ENCODE results near the gene MED16. TPM values are rescaled to one million over a fixed set of nuclear protein-coding genes. Genes with fewer than 3 reads are reported as not detected.
A peak's percentile ranks its signal among the peaks of the same experiment; 100 is the strongest.
"Not testable (repeated sequence)": the region's sequence is repeated elsewhere in the genome, so short reads cannot be mapped to it uniquely, and the experiment has no call there.

Gene MED16
- total and polyA plus RNA-seq, 2 donors (not counting 1 experiment from before 2014, with no cell fraction given), result 19.3 to 35.0 TPM

- Histone ChIP-seq H3K4me1 (ENCODE audit: control insufficient read depth, extremely low read depth, insufficient read depth, low read length) (no peaks in the 10 kb centered on the region), H3K27ac (ENCODE audit: insufficient read depth, low read length) (no peak within 1 kb of the TSS), H2AFZ (ENCODE audit: low read length) (no peak within 1 kb of the TSS), H3K79me2 (ENCODE audit: control insufficient read depth, insufficient read depth, low read length) (no peaks in the 10 kb centered on the region), H4K20me1 (ENCODE audit: control insufficient read depth, extremely low read depth, insufficient read depth, low read length) (no peaks in the 10 kb centered on the region), H3K9ac (ENCODE audit: insufficient read depth, low read length) (no peak within 1 kb of the TSS), H3K4me3 (replicated peaks in 1 of 4; ENCODE audit: control extremely low read depth in 1 of 4, insufficient read depth in 1 of 4, low read depth in 3 of 4, low read length in 4 of 4) (peak within 1 kb of the TSS in 1 of 4 experiments; percentile 40), H3K4me2 (ENCODE audit: extremely low read depth, insufficient read depth, low read length) (no peak within 1 kb of the TSS), H3K9me3 (ENCODE audit: control insufficient read depth, insufficient read depth, low read depth, low read length) (no peaks in the 10 kb centered on the region), H3K36me3 (ENCODE audit: control insufficient read depth, insufficient read depth, low read length) (no peaks in the 10 kb centered on the region), H3K27me3 (ENCODE audit: control insufficient read depth, insufficient read depth, low read length) (no peaks in the 10 kb centered on the region)
- no peak for DNase-seq (ENCODE audit: low read depth in 2 of 2)
- TF ChIP-seq, protein P1, sequence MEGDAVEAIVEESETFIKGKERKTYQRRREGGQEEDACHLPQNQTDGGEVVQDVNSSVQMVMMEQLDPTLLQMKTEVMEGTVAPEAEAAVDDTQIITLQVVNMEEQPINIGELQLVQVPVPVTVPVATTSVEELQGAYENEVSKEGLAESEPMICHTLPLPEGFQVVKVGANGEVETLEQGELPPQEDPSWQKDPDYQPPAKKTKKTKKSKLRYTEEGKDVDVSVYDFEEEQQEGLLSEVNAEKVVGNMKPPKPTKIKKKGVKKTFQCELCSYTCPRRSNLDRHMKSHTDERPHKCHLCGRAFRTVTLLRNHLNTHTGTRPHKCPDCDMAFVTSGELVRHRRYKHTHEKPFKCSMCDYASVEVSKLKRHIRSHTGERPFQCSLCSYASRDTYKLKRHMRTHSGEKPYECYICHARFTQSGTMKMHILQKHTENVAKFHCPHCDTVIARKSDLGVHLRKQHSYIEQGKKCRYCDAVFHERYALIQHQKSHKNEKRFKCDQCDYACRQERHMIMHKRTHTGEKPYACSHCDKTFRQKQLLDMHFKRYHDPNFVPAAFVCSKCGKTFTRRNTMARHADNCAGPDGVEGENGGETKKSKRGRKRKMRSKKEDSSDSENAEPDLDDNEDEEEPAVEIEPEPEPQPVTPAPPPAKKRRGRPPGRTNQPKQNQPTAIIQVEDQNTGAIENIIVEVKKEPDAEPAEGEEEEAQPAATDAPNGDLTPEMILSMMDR (conservative IDR thresholded peaks at IDR 0.05 in 1 of 2, IDR thresholded peaks at IDR 0.05 in 1 of 2; ENCODE audit: low read depth in 1 of 2, low read length in 2 of 2), result no peak
- TF ChIP-seq EZH2 (IDR thresholded peaks at IDR 0.05; ENCODE audit: low read length, missing control alignments), result no peak
These were observed 71.0 kb downstream of the MED16 start, which contains the start of gene PLPPR3 for GRCh38 chr19:821825-822503. Gene PLPPR3 (minus strand): TSS chr19:821955. CDS start chr19:821559, 396 bp downstream.

- no peak overlapping the region for H3K9ac ChIP-seq (ENCODE audit: insufficient read depth, low read length)
- no peak for DNase-seq (ENCODE audit: low read depth in 2 of 2)
- H3K27ac ChIP-seq (ENCODE audit: insufficient read depth, low read length), result no peak overlapping the region
- H3K27me3 ChIP-seq (ENCODE audit: control insufficient read depth, insufficient read depth, low read length), result no peaks in the 10 kb centered on the region
- H3K4me2 ChIP-seq (ENCODE audit: extremely low read depth, insufficient read depth, low read length), result no peak overlapping the region
- no peak overlapping the region for H2AFZ ChIP-seq (ENCODE audit: low read length)
- no peaks in the 10 kb centered on the region for H3K4me1 ChIP-seq (ENCODE audit: control insufficient read depth, extremely low read depth, insufficient read depth, low read length)
- TF ChIP-seq EZH2 (IDR thresholded peaks at IDR 0.05; ENCODE audit: low read length, missing control alignments), result no peak
- TF ChIP-seq, protein P1 (conservative IDR thresholded peaks at IDR 0.05 in 1 of 2, IDR thresholded peaks at IDR 0.05 in 1 of 2; ENCODE audit: low read depth in 1 of 2, low read length in 2 of 2), result no peak
- no peaks in the 10 kb centered on the region for H3K9me3 ChIP-seq (ENCODE audit: control insufficient read depth, insufficient read depth, low read depth, low read length)
- no peaks in the 10 kb centered on the region for H4K20me1 ChIP-seq (ENCODE audit: control insufficient read depth, extremely low read depth, insufficient read depth, low read length)
- peak overlapping the region in 1 of 4 experiments; percentile 40 for H3K4me3 ChIP-seq (replicated peaks in 1 of 4; ENCODE audit: control extremely low read depth in 1 of 4, insufficient read depth in 1 of 4, low read depth in 3 of 4, low read length in 4 of 4)
- no peaks in the 10 kb centered on the region for H3K79me2 ChIP-seq (ENCODE audit: control insufficient read depth, insufficient read depth, low read length)
- no peaks in the 10 kb centered on the region for H3K36me3 ChIP-seq (ENCODE audit: control insufficient read depth, insufficient read depth, low read length)
These were observed 71.7 kb downstream of the MED16 start for GRCh38 chr19:821231-821824.

DNA sequence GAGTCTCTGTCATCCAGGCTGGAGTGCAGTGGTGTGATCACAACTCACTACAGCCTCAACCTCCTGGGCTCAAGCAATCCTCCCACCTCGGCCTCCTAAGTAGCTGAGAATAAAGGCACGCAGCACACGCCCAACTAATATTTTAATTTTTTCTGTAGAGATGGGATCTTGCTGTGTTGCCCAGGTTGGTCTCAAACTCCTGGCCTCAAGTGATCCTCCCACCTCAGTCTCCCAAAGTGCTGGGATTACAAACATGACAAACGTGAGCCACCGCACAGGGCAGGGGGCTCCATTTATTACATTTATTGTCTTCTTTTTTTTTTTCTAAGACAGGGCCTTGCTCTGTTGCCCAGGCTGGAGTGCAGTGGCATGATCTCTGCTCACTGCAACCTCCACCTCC, 72.8 kb downstream of the MED16 start:
- not testable (repeated sequence) for DNase-seq (ENCODE audit: low read depth in 2 of 2); H3K4me2 ChIP-seq (ENCODE audit: extremely low read depth, insufficient read depth, low read length); H3K9ac ChIP-seq (ENCODE audit: insufficient read depth, low read length); H3K4me3 ChIP-seq (replicated peaks in 1 of 4; ENCODE audit: control extremely low read depth in 1 of 4, insufficient read depth in 1 of 4, low read depth in 3 of 4, low read length in 4 of 4); H3K9me3 ChIP-seq (ENCODE audit: control insufficient read depth, insufficient read depth, low read depth, low read length); H4K20me1 ChIP-seq (ENCODE audit: control insufficient read depth, extremely low read depth, insufficient read depth, low read length); H3K27me3 ChIP-seq (ENCODE audit: control insufficient read depth, insufficient read depth, low read length); H3K79me2 ChIP-seq (ENCODE audit: control insufficient read depth, insufficient read depth, low read length); H2AFZ ChIP-seq (ENCODE audit: low read length); H3K36me3 ChIP-seq (ENCODE audit: control insufficient read depth, insufficient read depth, low read length); H3K4me1 ChIP-seq (ENCODE audit: control insufficient read depth, extremely low read depth, insufficient read depth, low read length); H3K27ac ChIP-seq (ENCODE audit: insufficient read depth, low read length)

Other genes with a start within 250 kb of the MED16 start
- 12.1 and 18.0 TPM in 2 replicates for gene RNF126, start 230.0 kb downstream of the MED16 start, total RNA-seq
- 7.8 and 10.7 TPM in 2 replicates for gene RNF126, start 230.0 kb downstream of the MED16 start, polyA plus RNA-seq
- gene FSTL3, start 216.8 kb downstream of the MED16 start, total RNA-seq, result 26.8 and 36.5 TPM in 2 replicates
- 10.2 and 18.6 TPM in 2 replicates for gene FSTL3, start 216.8 kb downstream of the MED16 start, polyA plus RNA-seq
- gene PRSS57, start 197.7 kb downstream of the MED16 start, total RNA-seq, result not detected in 2 replicates
- gene PRSS57, start 197.7 kb downstream of the MED16 start, polyA plus RNA-seq, result not detected in 2 replicates
- 8.3 and 22.1 TPM in 2 replicates for gene PALM, start 184.3 kb downstream of the MED16 start, total RNA-seq
- 1.0 and 3.2 TPM in 2 replicates for gene PALM, start 184.3 kb downstream of the MED16 start, polyA plus RNA-seq
- under 0.01 TPM in 1 of 2 replicates, not detected in the other for gene MISP, start 142.1 kb downstream of the MED16 start, total RNA-seq
- not detected in 2 replicates for gene MISP, start 142.1 kb downstream of the MED16 start, polyA plus RNA-seq
- 67.5 and 83.1 TPM in 2 replicates for gene PTBP1, start 95.7 kb downstream of the MED16 start, total RNA-seq
- gene PTBP1, start 95.7 kb downstream of the MED16 start, polyA plus RNA-seq, result 74.6 and 142 TPM in 2 replicates
- gene PLPPR3, start 71.2 kb downstream of the MED16 start, total RNA-seq, result 1.5 and 2.5 TPM in 2 replicates
- gene PLPPR3, start 71.2 kb downstream of the MED16 start, polyA plus RNA-seq, result 0.19 and 0.30 TPM in 2 replicates
- gene AZU1, start 65.3 kb downstream of the MED16 start, total RNA-seq, result 0.17 TPM in 1 of 2 replicates, not detected in the other
- not detected in 2 replicates for gene AZU1, start 65.3 kb downstream of the MED16 start, polyA plus RNA-seq
- gene PRTN3, start 52.2 kb downstream of the MED16 start, total RNA-seq, result not detected in 2 replicates
- gene PRTN3, start 52.2 kb downstream of the MED16 start, polyA plus RNA-seq, result not detected in 2 replicates
- 0.51 and 0.66 TPM in 2 replicates for gene ELANE, start 40.9 kb downstream of the MED16 start, total RNA-seq
- gene ELANE, start 40.9 kb downstream of the MED16 start, polyA plus RNA-seq, result 0.07 and 0.48 TPM in 2 replicates
- 18.8 and 206 TPM in 2 replicates for gene CFD, start 33.5 kb downstream of the MED16 start, total RNA-seq
- gene CFD, start 33.5 kb downstream of the MED16 start, polyA plus RNA-seq, result 1.00 and 3.3 TPM in 2 replicates
- gene RNU6-9, start 297 bp upstream of the MED16 start, total RNA-seq, result not detected in 2 replicates
- gene RNU6-9, start 297 bp upstream of the MED16 start, polyA plus RNA-seq, result not detected in 2 replicates
- 13.2 and 13.4 TPM in 2 replicates for gene R3HDM4, start 20.0 kb upstream of the MED16 start, total RNA-seq
- gene R3HDM4, start 20.0 kb upstream of the MED16 start, polyA plus RNA-seq, result 20.9 and 25.5 TPM in 2 replicates
- not detected in 2 replicates for gene KISS1R, start 24.1 kb upstream of the MED16 start, total RNA-seq
- gene KISS1R, start 24.1 kb upstream of the MED16 start, polyA plus RNA-seq, result not detected in 2 replicates
- 12.1 and 14.9 TPM in 2 replicates for gene ARID3A, start 32.8 kb upstream of the MED16 start, total RNA-seq
- 6.4 and 8.7 TPM in 2 replicates for gene ARID3A, start 32.8 kb upstream of the MED16 start, polyA plus RNA-seq
- gene WDR18, start 91.2 kb upstream of the MED16 start, total RNA-seq, result 41.6 and 42.3 TPM in 2 replicates
- gene WDR18, start 91.2 kb upstream of the MED16 start, polyA plus RNA-seq, result 10.0 and 16.1 TPM in 2 replicates
- gene GRIN3B, start 107.2 kb upstream of the MED16 start, total RNA-seq, result 0.51 and 0.66 TPM in 2 replicates
- 0.12 and 0.25 TPM in 2 replicates for gene GRIN3B, start 107.2 kb upstream of the MED16 start, polyA plus RNA-seq
- 47.5 and 57.8 TPM in 2 replicates for gene TMEM259, start 127.9 kb upstream of the MED16 start, total RNA-seq
- 67.1 and 67.9 TPM in 2 replicates for gene TMEM259, start 127.9 kb upstream of the MED16 start, polyA plus RNA-seq
- not detected in 2 replicates for gene RNU6-2, start 128.3 kb upstream of the MED16 start, total RNA-seq
- gene RNU6-2, start 128.3 kb upstream of the MED16 start, polyA plus RNA-seq, result not detected in 2 replicates
- gene CNN2, start 133.4 kb upstream of the MED16 start, total RNA-seq, result 120 and 194 TPM in 2 replicates
- gene CNN2, start 133.4 kb upstream of the MED16 start, polyA plus RNA-seq, result 299 and 473 TPM in 2 replicates
- 2.3 and 9.7 TPM in 2 replicates for gene ABCA7, start 146.9 kb upstream of the MED16 start, total RNA-seq
- 2.2 and 2.3 TPM in 2 replicates for gene ABCA7, start 146.9 kb upstream of the MED16 start, polyA plus RNA-seq
- gene ARHGAP45, start 174.0 kb upstream of the MED16 start, total RNA-seq, result 0.77 and 1.8 TPM in 2 replicates
- gene ARHGAP45, start 174.0 kb upstream of the MED16 start, polyA plus RNA-seq, result 0.42 and 0.78 TPM in 2 replicates
- 55.2 and 55.5 TPM in 2 replicates for gene POLR2E, start 202.2 kb upstream of the MED16 start, total RNA-seq
- gene POLR2E, start 202.2 kb upstream of the MED16 start, polyA plus RNA-seq, result 130 and 214 TPM in 2 replicates
- gene GPX4, start 210.8 kb upstream of the MED16 start, total RNA-seq, result 428 and 430 TPM in 2 replicates
- gene GPX4, start 210.8 kb upstream of the MED16 start, polyA plus RNA-seq, result 325 and 473 TPM in 2 replicates